Cerebellar cortex (tissue), 1 donor: Measurements from ENCODE around the gene MAN1A2.
"Not testable (repeated sequence)": the region's sequence is repeated elsewhere in the genome, so short reads cannot be mapped to it uniquely, and the experiment has no call there.

Experiments used
- DNase-seq: peaks from one replicate; pipeline ENCODE4 v3.0.0-alpha.2; 2015; ENCODE audit warnings: low spot score

The MAN1A2 gene

DNA sequence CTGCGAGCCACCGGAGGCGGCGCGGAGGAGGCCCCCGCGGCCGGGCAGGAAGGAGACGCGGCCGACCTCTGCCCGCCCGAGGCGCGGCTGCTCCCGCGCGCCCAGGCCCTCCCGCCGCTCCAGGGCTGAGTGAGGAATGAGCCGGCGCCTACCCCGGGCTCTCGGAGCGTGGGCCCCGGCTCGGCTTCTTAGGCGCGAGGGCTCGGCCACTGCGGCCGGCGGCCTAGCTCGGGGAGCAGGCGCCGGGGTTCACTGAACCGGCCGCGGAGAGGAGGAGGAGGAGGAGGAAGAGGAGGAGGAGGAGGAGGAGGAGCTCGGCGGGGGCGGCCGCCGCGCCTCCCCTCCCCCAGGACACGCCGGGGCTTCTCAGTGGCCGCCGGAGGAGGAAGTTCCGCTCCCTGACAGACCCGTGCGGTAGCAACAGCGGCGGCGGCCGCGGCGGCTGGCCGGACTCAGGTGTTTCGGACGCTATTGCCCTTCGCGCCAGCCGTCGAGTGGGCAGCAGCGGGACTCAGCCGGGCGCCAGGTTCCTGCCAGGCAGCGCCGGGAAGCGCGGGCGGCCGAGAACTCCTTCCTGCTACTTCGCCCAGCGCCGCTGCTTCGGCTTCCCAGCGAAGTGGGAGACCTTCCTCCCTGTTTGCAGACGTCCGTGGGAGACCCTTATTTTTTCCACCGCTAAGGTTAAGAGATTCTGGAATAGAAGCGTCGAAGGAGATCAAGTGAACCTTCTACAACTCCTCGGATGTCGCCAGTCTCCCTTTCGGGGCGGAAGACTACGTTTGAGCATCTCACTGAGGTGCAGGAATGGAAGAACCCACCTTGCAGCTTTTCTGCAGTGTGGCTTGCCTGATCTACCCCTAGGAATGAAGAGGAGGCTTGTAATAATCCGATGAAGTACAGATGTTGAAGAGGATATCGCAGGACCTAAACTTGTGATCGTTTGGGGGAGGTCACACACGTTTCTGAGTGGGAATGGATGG, at the start of gene MAN1A2:
Gene MAN1A2, plus strand, starts transcription at position 404 of the 980 bp plus-strand sequence. CDS start 735 bp downstream, outside the sequence.
- peak; percentile 72 for DNase-seq

DNA sequence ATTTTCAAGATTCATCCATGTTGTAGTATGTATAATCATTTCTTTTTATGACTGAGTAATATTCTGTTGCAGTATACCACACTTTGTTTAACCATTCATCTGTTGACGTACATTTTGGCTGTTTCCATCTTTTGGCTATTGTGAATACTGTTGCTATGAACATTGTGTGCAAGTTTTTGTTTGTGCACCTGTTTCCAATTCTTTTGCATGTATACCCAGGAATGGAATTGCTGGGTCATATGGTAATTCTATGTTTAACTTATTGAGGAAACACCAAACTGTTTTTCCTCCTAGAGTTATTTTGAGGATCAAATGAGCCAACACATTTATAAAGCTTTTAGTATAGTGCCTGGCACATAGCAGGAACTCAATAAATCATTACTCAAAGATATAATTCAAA, 49.2 kb upstream of the MAN1A2 start:
- DNase-seq, result no peak

DNA sequence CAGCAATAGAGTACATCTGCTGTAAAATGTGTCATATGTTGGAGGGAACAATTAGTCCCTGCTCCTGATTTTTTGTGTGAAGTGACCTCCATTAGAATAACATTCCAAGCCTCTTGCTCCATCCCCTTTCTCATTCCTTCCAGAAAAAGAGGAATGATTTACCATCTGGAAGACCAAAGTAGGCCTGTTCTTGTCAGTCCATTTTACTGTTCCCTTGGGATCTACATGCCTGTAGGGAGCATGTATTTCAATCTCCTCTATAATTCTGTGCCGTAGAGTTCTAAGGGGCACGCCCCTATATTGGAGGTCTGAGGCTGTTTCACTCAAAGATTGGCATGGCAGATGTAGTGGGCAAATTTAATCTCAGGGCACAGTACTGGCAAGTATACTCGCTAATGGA, 48.8 kb upstream of the MAN1A2 start:
- DNase-seq, result no peak

DNA sequence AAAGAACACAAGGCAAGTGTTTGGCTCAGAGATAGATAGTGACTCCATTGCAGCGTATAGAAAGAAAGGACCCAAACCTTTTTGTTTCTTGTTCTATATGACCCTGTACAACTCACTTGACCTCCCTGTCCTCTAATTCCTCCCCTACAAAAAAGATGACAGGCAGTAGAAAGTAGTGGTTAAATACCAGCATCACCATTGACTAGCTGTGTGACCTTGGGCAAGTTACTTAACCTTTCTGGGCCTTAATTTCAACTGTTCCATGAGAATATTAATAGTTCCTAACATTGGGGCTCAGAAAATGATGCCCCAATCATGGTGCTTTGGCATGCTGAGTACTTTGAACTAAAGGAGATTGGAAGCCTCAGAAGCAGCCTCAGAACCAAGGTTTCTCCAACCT, 46.7 kb upstream of the MAN1A2 start:
- DNase-seq, result no peak

DNA sequence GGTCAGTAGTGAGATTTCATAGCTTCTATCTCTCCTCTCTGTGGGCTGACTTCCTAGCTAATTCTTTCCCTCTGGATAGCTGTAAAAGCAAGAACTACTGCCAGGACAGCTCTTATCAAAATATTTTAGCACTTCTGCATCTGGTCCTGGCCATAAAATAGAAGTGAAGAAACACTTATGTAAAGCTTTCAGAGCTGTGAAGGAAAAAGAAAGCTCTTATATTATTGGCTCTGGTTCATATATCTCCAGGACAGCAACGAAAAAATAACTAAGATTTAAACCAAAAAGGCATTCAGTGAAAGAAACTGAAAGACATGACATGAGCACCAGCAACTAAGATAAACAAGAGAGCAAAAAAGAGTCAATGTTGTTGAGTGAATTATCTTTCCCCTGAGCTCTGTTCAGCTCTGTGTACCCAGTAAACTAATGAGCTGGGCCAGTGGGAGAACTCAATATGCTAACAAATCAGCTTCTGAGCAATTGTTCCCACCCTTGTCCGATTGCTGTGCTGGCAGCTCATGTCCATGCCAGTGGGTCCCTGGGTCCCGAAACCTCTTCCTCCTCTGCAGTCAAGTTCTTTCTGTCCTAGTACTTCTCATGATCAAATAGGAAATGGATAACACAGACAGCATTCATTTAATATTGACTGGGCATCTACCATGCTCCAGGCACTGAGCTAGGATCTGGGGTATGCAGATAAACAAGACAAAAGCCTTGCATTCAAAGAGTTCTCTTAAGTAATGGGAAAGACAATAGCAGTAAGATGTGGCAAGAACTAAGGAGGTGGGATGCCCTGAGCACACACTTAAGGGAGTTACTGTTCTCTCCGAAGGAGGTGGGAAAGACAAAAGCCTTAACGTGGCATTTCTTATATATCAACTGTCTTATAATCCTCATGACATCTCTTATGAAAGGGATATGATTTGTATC, 45.3 kb upstream of the MAN1A2 start:
- no peak for DNase-seq

DNA sequence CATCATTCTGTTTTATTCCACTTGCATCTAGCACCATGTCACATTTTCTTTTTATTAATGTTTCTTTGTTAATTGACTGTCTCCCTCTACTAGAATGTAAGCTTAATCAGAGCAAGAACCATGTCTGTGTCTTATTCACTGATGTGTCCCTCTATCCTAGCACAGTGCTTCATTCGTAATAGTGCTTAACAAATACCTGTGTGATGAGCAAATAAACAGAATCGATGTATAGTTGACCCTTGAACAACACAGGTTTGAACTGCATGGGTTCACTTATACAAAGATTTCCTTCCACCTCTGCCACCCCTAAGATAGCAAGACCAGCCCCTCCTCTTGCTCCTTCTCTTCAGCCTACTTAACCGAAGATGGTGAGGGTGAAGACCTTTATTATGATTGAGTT, 42.9 kb upstream of the MAN1A2 start:
- DNase-seq, result no peak

DNA sequence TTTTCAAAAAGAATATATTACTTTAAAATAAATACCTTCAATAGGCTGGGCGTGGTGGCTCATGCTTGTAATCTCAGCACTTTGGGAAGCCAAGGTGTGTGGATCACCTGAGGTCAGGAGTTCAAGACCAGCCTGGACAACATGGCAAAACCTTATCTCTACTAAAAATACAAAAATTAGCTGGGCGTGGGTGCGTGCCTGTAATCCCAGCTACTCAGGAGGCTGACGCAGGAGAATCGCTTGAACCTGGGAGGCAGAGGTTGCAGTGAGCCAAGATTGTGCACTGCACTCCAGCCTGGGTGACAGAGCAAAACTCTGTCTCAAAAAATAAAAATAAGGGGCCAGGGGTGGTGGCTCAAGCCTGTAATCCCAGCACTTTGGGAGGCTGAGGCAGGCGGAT, 41.2 kb upstream of the MAN1A2 start:
- not testable (repeated sequence) for DNase-seq

DNA sequence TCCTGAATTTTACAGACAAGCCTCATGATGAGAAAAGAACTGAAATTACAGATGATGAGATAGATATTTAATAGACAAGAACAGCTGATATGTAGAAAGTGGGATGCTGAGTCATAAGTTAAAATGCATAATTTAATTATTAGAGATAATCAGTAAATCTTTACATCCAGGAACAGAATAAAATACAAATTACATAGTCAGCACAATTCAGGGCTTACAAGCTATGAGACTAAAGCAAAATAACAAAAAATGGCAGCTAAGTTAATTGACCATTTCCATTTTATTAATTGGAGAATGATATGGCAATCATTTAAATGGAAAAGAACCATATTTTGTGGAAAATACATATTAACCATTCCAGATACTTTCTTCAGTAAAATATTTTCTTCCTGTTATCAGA, 40.2 kb upstream of the MAN1A2 start:
- no peak for DNase-seq

DNA sequence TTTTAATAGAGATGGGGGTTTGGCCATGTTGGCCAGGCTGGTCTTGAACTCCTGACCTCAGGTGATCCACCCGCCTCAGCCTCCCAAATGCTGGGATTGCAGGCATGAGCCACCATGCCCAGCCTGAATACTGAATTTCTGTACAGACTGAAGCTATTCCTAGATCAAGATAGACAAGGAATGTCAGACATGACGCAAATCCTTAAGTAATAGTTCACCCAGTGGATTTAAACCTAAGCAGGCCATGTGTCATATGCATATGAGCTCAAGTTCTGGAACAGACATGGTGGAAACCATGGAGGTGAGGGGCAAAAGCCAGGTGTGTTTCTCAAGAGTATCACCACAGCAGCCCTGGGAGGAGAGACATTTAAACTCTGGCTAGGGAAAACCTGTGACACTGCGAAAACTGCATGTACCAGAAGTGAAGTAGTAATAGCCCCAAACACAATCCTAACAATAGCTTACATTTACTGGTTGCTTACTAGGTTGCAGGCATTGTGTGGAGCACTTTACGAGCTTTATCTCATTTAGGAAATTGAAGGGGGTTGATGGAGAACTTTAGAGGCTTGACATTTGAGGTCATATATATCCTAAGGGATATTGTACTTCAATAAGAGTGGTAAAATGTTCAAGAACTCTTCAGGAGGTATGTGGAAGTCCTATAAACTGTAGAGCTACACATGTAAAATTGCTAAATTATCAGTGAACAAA, 31.7 kb upstream of the MAN1A2 start:
- DNase-seq, result no peak

DNA sequence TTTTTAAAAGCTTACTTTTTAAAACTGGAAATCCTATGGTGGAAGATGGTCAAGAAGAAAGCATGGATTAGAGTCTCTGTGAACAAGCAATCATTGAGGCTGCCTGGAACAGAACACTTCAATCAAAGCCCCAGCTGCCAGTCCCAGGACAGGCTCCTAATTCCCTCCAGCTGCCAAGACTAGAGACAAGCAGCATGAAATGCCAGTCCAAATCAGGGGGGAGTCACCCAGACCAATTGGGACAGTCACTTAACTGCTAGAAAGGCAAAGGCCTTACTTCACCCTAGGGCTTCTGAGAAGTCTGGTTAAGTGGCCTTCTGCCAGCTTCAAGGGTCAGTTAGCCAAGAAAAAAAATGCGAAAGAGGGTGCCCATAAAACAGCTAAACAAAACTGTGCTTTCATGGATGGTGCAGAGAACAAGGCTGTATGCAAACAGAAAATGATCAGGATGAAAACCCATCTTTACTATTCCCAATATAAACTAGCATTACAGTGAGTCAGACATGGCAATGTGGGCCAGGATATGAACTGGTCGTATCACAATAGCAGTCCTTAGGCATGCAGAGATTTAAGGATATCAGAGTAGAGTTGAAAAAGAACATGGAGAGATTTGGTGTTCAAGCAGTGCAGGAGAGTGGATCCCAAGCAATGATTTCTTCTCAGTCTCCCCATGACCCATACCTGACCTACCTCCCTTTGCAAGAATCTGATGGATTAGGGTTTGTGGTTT, 31.0 kb upstream of the MAN1A2 start:
- DNase-seq, result no peak

DNA sequence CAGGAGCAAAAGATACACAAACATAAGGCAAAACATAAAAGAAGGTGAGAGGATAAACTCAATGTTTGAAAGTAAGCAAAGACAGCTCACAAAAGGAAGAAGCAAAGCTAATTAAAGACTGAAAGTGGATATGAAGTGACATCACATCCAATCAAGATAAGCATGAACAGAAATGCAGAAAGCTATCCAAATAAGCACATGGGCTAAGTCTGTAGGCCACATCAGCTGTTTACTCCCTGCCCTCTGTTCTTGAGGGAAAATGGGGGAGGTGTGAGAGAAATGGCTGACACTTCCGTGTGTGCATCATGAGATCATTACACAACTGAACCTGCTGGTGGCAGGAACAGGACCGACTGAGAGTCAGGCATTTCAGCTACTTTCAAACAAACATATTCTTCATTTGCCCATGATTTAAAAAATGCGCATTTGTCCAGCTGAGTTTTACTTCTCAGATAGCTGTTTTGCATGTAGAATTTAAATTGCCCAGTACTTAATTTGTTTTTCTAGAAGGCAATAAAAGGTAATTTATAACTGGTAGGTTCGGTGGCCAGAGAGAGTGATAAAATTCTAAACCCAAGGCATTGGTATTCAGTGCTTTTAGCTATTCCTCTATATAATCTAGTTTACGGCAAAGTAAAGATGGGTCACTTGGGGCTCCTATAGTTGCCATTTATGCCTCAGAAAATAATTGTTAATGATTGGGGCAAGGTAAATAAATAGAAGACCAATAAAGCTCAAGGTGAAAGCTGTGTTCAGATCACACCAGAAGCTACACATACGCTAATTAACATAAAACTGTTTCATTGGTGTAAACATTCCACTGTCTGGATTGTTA, 27.2 kb upstream of the MAN1A2 start:
- DNase-seq, result no peak

DNA sequence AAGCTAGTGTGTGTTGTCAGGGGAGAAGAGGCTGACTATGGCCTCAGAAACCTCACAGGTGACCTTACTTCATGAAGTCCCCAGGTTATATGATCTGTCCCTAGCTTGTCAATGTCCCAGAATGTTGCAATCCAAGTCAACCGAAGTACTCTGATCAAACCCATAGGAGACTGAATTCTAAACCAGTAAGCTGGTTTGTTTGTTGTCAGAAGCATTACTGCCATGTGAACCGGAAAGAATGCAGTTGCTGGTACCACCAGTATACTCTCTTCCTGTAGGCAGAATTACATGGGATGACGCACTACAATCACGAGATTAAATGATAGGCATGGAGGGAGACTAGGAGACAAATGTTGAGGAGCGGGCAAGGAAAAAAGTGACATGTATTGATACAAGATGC, 26.1 kb upstream of the MAN1A2 start:
- no peak for DNase-seq

DNA sequence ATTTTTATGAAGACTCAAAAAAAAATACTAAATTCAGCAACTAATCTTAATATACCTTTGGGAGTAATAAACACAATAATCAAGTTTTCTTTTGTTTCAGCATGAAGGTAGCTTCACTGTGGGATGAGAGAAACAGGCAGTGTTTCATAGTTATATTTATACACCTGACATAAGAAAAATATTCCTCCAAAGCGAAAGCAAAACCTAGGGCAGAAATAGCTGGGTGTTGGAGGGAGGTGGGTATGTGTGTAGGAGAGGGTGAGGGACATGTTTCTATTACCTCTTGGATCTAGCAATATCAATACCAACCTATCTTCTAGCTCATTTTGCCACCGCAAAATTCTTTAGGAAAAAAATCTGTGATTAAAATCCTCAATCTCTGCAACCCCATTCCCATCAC, 24.9 kb upstream of the MAN1A2 start:
- no peak for DNase-seq

DNA sequence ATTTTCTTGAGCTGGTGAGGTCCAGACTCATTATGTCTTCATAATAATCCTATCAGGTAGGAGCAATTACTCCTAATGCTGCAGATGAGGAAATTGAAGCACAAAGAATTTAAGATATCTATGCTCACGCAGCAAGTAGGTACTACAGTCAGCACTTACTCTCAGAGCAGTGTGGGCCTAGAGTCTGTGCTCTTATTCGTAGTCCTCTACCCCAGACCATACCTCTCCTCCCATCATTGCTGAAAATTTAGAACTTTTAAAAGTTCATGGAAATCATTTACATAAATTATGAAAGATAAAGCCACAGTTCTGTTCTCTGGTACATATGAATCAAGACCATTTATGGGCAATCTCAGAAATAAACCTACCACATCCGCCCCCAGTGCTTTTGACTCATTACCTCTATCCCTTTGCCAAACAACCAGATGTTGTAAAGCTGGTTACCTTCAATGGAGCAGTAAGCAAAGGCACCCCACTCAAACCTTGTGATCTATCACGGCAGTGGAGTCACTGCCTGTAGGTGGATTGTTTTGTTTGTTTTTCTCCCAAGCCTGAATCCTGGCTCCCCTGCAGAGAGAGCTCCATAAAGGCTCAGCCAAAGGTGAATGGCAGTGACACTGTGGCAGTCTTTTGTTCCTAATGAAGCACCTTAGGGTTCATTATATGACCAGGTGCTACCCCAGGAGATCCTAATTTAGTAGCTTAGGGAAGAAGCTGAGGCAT, 20.9 kb upstream of the MAN1A2 start:
- DNase-seq, result no peak

DNA sequence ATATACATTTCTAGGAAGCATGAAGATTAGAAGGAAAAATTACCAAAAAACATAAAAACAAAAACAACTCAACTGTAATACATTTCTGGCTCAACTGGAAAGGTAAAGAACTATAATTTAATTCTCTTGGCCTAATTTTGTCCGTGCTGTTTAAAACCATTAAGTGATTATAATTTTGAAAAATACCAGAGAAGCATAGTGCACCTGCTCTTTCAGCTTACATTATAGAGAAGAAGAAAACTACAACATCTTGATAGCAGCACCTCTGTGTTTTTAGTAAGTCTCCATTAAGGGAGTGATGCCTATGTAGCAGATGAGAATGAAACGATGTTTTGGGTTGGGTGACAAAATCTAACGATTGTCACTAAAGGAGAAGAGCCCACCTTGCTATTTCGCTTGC, 19.3 kb upstream of the MAN1A2 start:
- DNase-seq, result no peak

DNA sequence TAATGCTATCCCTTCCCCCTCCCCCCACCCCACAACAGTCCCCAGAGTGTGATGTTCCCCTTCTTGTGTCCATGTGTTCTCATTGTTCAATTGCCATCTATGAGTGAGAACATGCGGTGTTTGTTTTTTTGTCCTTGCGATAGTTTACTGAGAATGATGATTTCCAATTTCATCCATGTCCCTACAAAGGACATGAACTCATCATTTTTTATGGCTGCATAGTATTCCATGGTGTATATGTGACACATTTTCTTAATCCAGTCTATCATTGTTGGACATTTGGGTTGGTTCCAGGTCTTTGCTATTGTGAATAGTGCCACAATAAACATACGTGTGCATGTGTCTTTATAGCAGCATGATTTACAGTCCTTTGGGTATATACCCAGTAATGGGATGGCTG, 14.6 kb upstream of the MAN1A2 start:
- DNase-seq, result not testable (repeated sequence)

DNA sequence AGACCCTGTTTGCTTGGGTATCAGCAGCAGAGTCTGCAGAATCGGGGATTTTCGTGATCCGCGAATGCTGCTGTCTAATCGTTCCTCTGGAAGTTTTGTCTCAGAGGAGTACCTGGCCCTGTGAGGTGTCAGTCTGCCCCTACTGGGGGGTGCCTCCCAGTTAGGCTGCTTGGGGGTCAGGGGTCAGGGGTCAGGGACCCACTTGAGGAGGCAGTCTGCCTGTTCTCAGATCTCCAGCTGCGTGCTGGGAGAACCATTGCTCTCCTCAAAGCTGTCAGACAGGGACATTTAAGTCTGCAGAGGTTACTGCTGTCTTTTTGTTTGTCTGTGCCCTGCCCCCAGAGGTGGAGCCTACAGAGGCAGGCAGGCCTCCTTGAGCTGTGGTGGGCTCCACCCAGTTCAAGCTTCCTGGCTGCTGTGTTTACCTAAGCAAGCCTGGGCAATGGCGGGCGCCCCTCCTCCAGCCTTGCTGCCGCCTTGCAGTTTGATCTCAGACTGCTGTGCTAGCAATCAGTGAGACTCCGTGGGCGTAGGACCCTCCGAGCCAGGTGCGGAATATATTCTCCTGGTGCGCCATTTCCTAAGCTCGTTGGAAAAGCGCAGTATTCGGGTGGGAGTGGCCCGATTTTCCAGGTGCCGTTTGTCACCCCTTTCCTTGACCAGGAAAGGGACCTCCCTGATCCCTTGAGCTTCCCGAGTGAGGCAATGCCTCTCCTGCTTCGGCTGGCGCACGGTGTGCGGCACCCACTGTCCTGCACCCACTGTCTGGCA, 9.2 kb upstream of the MAN1A2 start:
- DNase-seq, result not testable (repeated sequence)

DNA sequence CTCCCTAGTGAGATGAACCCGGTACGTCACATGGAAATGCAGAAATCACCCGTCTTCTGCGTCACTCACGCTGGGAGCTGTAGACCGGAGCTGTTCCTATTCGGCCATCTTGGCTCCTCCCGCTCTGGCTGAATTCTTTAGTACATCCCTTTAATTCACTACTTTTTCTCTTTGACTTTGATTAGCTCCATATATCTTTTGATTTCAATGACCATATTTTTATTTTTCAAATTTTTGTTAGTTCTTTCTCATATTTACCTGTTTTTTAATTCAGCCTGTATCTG, 8.7 kb upstream of the MAN1A2 start:
- not testable (repeated sequence) for DNase-seq
